HL-60 (cell line): ENCODE data around the gene SLC12A8.

Experiments used
- DNase-seq, 2 experiments: peaks; one replicate each; pipeline ENCODE4 v3.0.0-alpha.2; 2010 to 2020; ENCODE audit warnings: low read depth in 1 of 2, low spot score in 1 of 2
- H3K27ac ChIP-seq: fragments of 250-450 bp; sonication (Bioruptor Pico); replicated peaks from 2 replicates; pipeline ENCODE4 v1.5.1; 2020; ENCODE audit warnings: mild to moderate bottlenecking, moderate library complexity
- H3K27me3 ChIP-seq: fragments of 250-450 bp; sonication (Bioruptor Pico); 2 replicates; pipeline ENCODE4 v1.5.1; 2021; ENCODE audit warnings: mild to moderate bottlenecking, moderate library complexity; ENCODE audit not compliant: insufficient read depth, poor library complexity, severe bottlenecking
- H3K4me3 ChIP-seq: replicated peaks from 2 replicates; pipeline ENCODE4 v1.5.1; 2011; ENCODE audit warnings: mild to moderate bottlenecking, control low read depth, low read length; ENCODE audit not compliant: insufficient read depth
- CTCF ChIP-seq: IDR thresholded peaks from one replicate; pipeline ENCODE4 v1.5.1; 2011; ENCODE audit warnings: low read length, control low read depth, inconsistent platforms; ENCODE audit not compliant: insufficient read depth
- GABPA ChIP-seq: IDR thresholded peaks from 2 replicates; pipeline ENCODE4 v1.6.1; 2012; ENCODE audit warnings: low read depth
- POLR2AphosphoS5 ChIP-seq: IDR thresholded peaks from 2 replicates; pipeline ENCODE4 v1.6.1; 2012; ENCODE audit warnings: low read depth
- REST ChIP-seq: IDR thresholded peaks from 2 replicates; pipeline ENCODE4 v1.6.1; 2012; ENCODE audit warnings: low read depth; ENCODE audit not compliant: insufficient replicate concordance
- SPI1 ChIP-seq: IDR thresholded peaks from 2 replicates; pipeline ENCODE4 v1.6.1; 2012; ENCODE audit warnings: low read depth, mild to moderate bottlenecking, borderline replicate concordance

The SLC12A8 gene

GRCh38 chr3:125203731-125204130, 8.8 kb downstream of the SLC12A8 start:
- no peak for TF ChIP-seq CTCF
- no peak for TF ChIP-seq REST
- no peak for TF ChIP-seq GABPA
- no peak for TF ChIP-seq POLR2AphosphoS5
- no peak for TF ChIP-seq SPI1
- no peak for DNase-seq
- no peak overlapping the region for H3K27ac ChIP-seq
- H3K4me3 ChIP-seq: no peak overlapping the region
- no peaks in the 10 kb centered on the region for H3K27me3 ChIP-seq

- DNase-seq: peak in 1 of 2 experiments; percentile 29
- H3K4me3 ChIP-seq: no peak overlapping the region
- no peaks in the 10 kb centered on the region for H3K27me3 ChIP-seq
- TF ChIP-seq REST (no peak), POLR2AphosphoS5 (no peak), GABPA (no peak), CTCF (no peak), SPI1 (no peak)
- H3K27ac ChIP-seq: no peak overlapping the region
Measured at GRCh38 chr3:125202197-125202596, 10.4 kb downstream of the SLC12A8 start.

- DNase-seq: no peak
- no peak for TF ChIP-seq CTCF
- no peak for TF ChIP-seq POLR2AphosphoS5
- TF ChIP-seq SPI1: no peak
- TF ChIP-seq REST: no peak
- TF ChIP-seq GABPA: no peak
- Histone ChIP-seq H3K27ac (no peak overlapping the region), H3K27me3 (no peaks in the 10 kb centered on the region), H3K4me3 (no peak overlapping the region)
Measured at GRCh38 chr3:125200731-125201139, 11.8 kb downstream of the SLC12A8 start.
